Keratinocyte (primary cell): Measurements from ENCODE around the gene DUSP22.

Source experiments
- EZH2 ChIP-seq: IDR thresholded peaks from one replicate; pipeline ENCODE4 v1.6.1; 2012; ENCODE audit warnings: inconsistent platforms, mild to moderate bottlenecking, low read length, moderate library complexity
- TF ChIP-seq, protein P1 (sequence below), 3 experiments: IDR thresholded peaks in 1 of 3; conservative IDR thresholded peaks in 1 of 3; optimal IDR thresholded peaks in 1 of 3; 2 replicates in 2 of 3; 3 replicates in 1 of 3; pipeline versions ENCODE3 to v1.5.1; 2011; ENCODE audit warnings: low read length in 3 of 3, mild to moderate bottlenecking in 3 of 3, moderate library complexity in 2 of 3, control low read depth in 1 of 3, inconsistent platforms in 1 of 3; ENCODE audit not compliant: insufficient read depth in 2 of 3; ENCODE audit errors: extremely low read depth in 1 of 3

DNA sequence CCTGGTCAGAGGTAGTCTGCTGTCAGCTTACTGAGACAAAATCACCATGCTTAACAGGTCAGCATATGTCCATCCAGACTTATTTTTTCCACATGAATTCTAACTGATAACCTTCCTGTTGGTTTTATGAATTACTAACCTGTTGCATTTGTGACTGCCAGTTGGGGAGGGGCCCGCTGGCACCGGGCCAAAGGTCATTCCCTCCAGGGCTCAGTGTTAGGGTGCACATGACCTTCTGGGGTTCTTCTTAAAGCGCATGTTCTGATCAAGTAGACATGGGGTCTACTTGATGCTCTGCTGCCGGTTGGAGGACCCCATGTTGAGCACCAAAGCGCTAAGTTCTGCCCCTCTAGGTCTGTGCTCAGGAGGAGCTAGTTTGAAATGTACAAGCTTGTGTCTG, 15.6 kb downstream of the DUSP22 start:
- TF ChIP-seq, protein P1, sequence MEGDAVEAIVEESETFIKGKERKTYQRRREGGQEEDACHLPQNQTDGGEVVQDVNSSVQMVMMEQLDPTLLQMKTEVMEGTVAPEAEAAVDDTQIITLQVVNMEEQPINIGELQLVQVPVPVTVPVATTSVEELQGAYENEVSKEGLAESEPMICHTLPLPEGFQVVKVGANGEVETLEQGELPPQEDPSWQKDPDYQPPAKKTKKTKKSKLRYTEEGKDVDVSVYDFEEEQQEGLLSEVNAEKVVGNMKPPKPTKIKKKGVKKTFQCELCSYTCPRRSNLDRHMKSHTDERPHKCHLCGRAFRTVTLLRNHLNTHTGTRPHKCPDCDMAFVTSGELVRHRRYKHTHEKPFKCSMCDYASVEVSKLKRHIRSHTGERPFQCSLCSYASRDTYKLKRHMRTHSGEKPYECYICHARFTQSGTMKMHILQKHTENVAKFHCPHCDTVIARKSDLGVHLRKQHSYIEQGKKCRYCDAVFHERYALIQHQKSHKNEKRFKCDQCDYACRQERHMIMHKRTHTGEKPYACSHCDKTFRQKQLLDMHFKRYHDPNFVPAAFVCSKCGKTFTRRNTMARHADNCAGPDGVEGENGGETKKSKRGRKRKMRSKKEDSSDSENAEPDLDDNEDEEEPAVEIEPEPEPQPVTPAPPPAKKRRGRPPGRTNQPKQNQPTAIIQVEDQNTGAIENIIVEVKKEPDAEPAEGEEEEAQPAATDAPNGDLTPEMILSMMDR (optimal IDR thresholded peaks at IDR 0.05 in 1 of 3, IDR thresholded peaks at IDR 0.05 in 1 of 3, conservative IDR thresholded peaks at IDR 0.05 in 1 of 3; ENCODE audit: extremely low read depth in 1 of 3, insufficient read depth in 2 of 3, low read length in 3 of 3), result no peak
- TF ChIP-seq EZH2, result no peak
